Hindlimb muscle (tissue), 1 donor: ENCODE data around the gene TMEM41B. TPM values are rescaled to one million over a fixed set of nuclear protein-coding genes. Genes with fewer than 3 reads are reported as not detected.
"Not testable (repeated sequence)": the region's sequence is repeated elsewhere in the genome, so short reads cannot be mapped to it uniquely, and the experiment has no call there.

ENCODE experiments used
- DNase-seq: peaks from one replicate; pipeline ENCODE4 v3.0.0-alpha.2; 2013
- polyA plus RNA-seq: library from polyadenylated mRNA; unstranded; fragments of 120-200 nt; gene quantifications from one replicate; pipeline ENCODE4 v1.2.1, GENCODE V29; 2013; ENCODE audit not compliant: insufficient read length

Gene TMEM41B
- polyA plus RNA-seq, result 14.9 TPM

- DNase-seq, result peak; percentile 98
Measured at GRCh38 chr11:9314291-9315077, at the start of gene TMEM41B. Gene TMEM41B, minus strand, starts transcription at chr11:9314593. Its CDS starts 152 bp downstream, at chr11:9314441.

GRCh38 chr11:9362393-9362863, 48.0 kb upstream of the TMEM41B start:
- DNase-seq, result no peak

GRCh38 chr11:9360862-9361622, 46.6 kb upstream of the TMEM41B start:
- DNase-seq, result not testable (repeated sequence)

- no peak for DNase-seq
Measured at GRCh38 chr11:9357041-9357440, 42.6 kb upstream of the TMEM41B start.

GRCh38 chr11:9351321-9351881, 37.0 kb upstream of the TMEM41B start:
- DNase-seq, result no peak

GRCh38 chr11:9347779-9348178, 33.4 kb upstream of the TMEM41B start:
- DNase-seq, result not testable (repeated sequence)

- DNase-seq, result no peak
Measured at GRCh38 chr11:9347100-9347499, 32.7 kb upstream of the TMEM41B start.

GRCh38 chr11:9344061-9344680, 29.8 kb upstream of the TMEM41B start:
- DNase-seq, result no peak

GRCh38 chr11:9341638-9342178, 27.3 kb upstream of the TMEM41B start:
- no peak for DNase-seq

GRCh38 chr11:9332655-9333054, 18.3 kb upstream of the TMEM41B start:
- DNase-seq, result no peak

GRCh38 chr11:9330387-9331384, 16.3 kb upstream of the TMEM41B start:
- no peak for DNase-seq

- no peak for DNase-seq
Measured at GRCh38 chr11:9320047-9320446, 5.7 kb upstream of the TMEM41B start.

GRCh38 chr11:9319377-9320001, 5.1 kb upstream of the TMEM41B start:
- not testable (repeated sequence) for DNase-seq

- not testable (repeated sequence) for DNase-seq
Measured at GRCh38 chr11:9318442-9319376, 4.3 kb upstream of the TMEM41B start.

GRCh38 chr11:9316334-9316733, 1.9 kb upstream of the TMEM41B start:
- no peak for DNase-seq

GRCh38 chr11:9315078-9315688, 790 bp upstream of the TMEM41B start:
- no peak for DNase-seq

- no peak for DNase-seq
Measured at GRCh38 chr11:9313648-9314290, 624 bp downstream of the TMEM41B start.

GRCh38 chr11:9310485-9311090, 3.8 kb downstream of the TMEM41B start:
- no peak for DNase-seq
